ENCODE data around the gene CDH4. TPM values are rescaled to one million over a fixed set of nuclear protein-coding genes. Genes with fewer than 3 reads are reported as not detected.

Gene CDH4
- total RNA-seq, 2 donors from 2014 or later: 0.05 to 2.2 TPM

DNA sequence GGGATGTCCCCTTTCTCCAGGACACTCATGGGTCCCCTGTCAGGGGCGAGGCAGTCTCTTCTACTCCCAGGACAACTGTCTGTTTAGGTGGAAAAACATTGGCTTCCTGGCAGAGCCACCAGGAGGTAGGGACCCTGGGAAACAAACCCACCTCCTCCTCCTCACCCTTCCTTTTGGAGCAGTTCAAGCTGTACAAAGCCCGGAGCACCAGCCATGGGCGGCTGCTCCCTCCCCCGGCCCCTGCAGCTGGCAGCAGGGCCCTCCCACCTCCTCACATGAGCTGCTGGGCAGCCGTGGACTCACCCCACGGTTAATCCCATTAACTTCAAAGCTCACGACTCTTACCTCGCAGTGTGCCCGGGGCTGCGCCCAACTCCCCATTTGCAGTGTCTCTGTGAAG, 48.6 kb downstream of the CDH4 start:
- no peaks in the 10 kb centered on the region for H3K27me3 ChIP-seq (replicated peaks; ENCODE audit: insufficient read depth)
- TF ChIP-seq, protein P1, sequence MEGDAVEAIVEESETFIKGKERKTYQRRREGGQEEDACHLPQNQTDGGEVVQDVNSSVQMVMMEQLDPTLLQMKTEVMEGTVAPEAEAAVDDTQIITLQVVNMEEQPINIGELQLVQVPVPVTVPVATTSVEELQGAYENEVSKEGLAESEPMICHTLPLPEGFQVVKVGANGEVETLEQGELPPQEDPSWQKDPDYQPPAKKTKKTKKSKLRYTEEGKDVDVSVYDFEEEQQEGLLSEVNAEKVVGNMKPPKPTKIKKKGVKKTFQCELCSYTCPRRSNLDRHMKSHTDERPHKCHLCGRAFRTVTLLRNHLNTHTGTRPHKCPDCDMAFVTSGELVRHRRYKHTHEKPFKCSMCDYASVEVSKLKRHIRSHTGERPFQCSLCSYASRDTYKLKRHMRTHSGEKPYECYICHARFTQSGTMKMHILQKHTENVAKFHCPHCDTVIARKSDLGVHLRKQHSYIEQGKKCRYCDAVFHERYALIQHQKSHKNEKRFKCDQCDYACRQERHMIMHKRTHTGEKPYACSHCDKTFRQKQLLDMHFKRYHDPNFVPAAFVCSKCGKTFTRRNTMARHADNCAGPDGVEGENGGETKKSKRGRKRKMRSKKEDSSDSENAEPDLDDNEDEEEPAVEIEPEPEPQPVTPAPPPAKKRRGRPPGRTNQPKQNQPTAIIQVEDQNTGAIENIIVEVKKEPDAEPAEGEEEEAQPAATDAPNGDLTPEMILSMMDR (IDR thresholded peaks at IDR 0.05): no peak
- no peak for TF ChIP-seq POLR2A (IDR thresholded peaks at IDR 0.05)
- TF ChIP-seq POLR2AphosphoS5 (IDR thresholded peaks at IDR 0.05): no peak
- H3K4me3 ChIP-seq: no peak overlapping the region
- no peaks in the 10 kb centered on the region for H3K9me3 ChIP-seq
- WGBS: 75% methylated on average over 9 of the region's 10 CpGs
- H3K27ac ChIP-seq: no peak overlapping the region
- no peak for DNase-seq (ENCODE audit: low spot score)
- intact Hi-C loops (cut with DNase I): no loop called here
- H3K4me1 ChIP-seq (replicated peaks): no peaks in the 10 kb centered on the region
- no peaks in the 10 kb centered on the region for H3K36me3 ChIP-seq

DNA sequence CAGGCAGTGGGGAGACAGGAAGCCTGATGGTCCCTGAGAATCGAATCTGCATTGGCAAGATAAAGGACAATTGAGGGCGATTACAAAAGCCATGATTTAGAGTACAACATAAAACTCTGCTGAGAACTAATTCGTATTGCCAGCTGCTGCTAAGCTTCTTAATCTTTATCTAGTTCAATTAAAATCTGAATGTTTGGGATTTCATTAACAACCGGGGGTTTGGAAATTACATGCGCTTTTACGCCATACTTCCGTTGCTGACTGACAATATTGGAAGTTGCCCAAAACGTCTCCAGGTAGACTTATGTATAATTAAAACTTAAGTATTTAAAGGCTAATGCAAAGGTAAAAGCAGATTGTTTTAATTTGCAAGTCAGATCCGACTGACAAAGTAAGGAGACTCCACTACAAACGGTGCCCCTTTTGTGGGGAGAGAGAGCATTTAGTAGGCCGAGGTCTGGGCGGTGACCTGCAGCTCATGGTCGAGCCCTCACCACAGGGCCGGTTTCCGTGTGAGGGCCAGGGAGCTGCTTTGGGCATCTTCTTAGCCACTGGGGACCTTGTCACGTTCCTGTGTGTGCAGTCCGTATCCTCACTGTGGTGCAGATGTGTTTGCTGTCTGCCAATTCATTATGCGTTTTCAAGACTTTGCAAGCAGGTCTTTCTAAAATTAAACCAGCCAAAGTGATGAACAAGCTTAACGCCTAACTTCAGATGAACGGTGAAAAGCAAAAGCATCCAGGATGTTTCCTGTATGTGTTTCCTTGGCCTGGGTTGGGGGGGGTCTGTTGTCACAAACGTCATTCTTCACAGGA, 49.9 kb downstream of the CDH4 start:
- WGBS: 86% methylated on average over 21 of the region's 21 CpGs

DNA sequence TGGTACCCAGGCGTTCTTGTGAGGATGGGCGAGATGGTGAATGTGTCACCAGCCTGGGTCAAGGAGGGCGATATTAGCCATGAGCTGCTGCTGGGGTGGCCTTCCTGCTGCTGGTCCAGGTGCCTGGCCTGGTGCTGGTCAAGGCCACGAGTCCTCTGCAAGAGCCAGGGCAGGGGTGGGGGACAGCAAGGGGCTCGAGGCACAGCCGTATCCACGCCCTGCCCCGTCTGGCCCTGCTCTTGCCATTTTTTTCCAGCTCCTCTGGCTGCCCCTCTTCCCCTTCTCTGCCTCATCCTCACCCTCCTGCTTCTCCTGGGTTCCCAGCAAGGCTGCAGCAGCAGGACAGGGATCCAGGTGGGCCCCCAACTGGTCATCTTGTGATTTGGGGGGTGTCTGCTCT, 51.2 kb downstream of the CDH4 start:
- no peaks in the 10 kb centered on the region for H3K27me3 ChIP-seq (replicated peaks; ENCODE audit: insufficient read depth)
- intact Hi-C loops (cut with DNase I): no loop called here
- H3K4me3 ChIP-seq: no peak overlapping the region
- no peak for DNase-seq (ENCODE audit: low spot score)
- WGBS: 98% methylated on average over 8 of the region's 8 CpGs
- no peaks in the 10 kb centered on the region for H3K9me3 ChIP-seq
- no peak overlapping the region for H3K27ac ChIP-seq
- H3K36me3 ChIP-seq: no peaks in the 10 kb centered on the region
- TF ChIP-seq, protein P1 (IDR thresholded peaks at IDR 0.05): no peak
- no peak for TF ChIP-seq POLR2A (IDR thresholded peaks at IDR 0.05)
- no peak for TF ChIP-seq POLR2AphosphoS5 (IDR thresholded peaks at IDR 0.05)
- H3K4me1 ChIP-seq (replicated peaks): no peaks in the 10 kb centered on the region

More for the DNA sequence above, 49.9 kb downstream of the CDH4 start:
- Histone ChIP-seq H3K4me1 (replicated peaks) (no peaks in the 10 kb centered on the region), H3K27ac (no peak overlapping the region), H3K27me3 (replicated peaks; ENCODE audit: insufficient read depth) (no peaks in the 10 kb centered on the region), H3K4me3 (no peak overlapping the region), H3K36me3 (no peaks in the 10 kb centered on the region), H3K9me3 (no peaks in the 10 kb centered on the region)
- TF ChIP-seq, protein P1 (IDR thresholded peaks at IDR 0.05): no peak
- TF ChIP-seq POLR2AphosphoS5 (IDR thresholded peaks at IDR 0.05) (no peak), POLR2A (IDR thresholded peaks at IDR 0.05) (no peak)
- no peak for DNase-seq (ENCODE audit: low spot score)
- intact Hi-C loops (cut with DNase I): no loop called here

DNA sequence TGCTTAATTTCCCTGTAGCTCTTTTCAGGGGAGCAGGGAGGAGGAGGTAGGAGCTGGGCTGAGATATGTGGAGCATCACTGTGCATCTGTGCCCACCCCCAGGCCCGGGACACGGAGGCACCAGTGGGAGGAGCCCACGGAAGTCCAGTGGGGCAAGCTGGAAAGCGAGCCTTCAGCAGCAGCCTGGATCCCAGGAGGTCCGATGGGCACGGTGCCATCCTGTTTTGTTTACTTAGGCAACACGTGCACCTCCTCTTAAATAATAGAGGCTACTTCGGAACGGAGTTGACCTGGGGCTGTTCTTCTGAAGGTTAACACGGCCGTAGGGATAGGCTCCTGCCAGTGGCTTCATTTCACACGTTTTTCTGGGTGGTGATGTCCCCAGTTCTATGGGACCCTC, 51.6 kb downstream of the CDH4 start:
- no peaks in the 10 kb centered on the region for H3K9me3 ChIP-seq
- H3K4me3 ChIP-seq: no peak overlapping the region
- H3K36me3 ChIP-seq: no peaks in the 10 kb centered on the region
- no peak overlapping the region for H3K27ac ChIP-seq
- no peaks in the 10 kb centered on the region for H3K27me3 ChIP-seq (replicated peaks; ENCODE audit: insufficient read depth)
- TF ChIP-seq POLR2A (IDR thresholded peaks at IDR 0.05) (no peak), POLR2AphosphoS5 (IDR thresholded peaks at IDR 0.05) (no peak)
- TF ChIP-seq, protein P1 (IDR thresholded peaks at IDR 0.05): no peak
- no peak for DNase-seq (ENCODE audit: low spot score)
- intact Hi-C loops (cut with DNase I): no loop called here
- WGBS: 46% methylated on average over 12 of the region's 12 CpGs
- H3K4me1 ChIP-seq (replicated peaks): no peaks in the 10 kb centered on the region

DNA sequence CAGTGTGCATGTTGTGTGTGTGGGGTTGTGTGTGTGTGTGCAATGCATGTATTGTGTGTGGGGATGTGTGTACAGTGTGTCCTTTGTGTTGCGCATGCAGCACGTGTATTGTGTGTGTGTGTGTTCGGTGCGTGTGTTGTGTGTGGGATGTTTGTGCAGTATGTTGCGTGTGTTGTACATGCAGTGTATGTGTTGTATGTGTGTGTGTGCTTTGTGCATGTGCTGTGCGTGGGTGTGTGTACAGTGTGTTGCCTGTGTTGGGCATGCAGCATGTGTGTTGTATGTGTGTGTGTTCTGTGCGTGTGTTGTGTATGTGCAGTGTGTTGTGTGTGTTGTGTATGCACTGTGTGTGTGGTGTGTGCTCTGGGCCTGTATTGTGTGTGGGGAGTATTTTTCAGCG, 52.7 kb downstream of the CDH4 start:
- H3K4me3 ChIP-seq: no peak overlapping the region
- TF ChIP-seq POLR2AphosphoS5 (IDR thresholded peaks at IDR 0.05): no peak
- TF ChIP-seq, protein P1 (IDR thresholded peaks at IDR 0.05): no peak
- TF ChIP-seq POLR2A (IDR thresholded peaks at IDR 0.05): no peak
- no peaks in the 10 kb centered on the region for H3K4me1 ChIP-seq (replicated peaks)
- intact Hi-C loops (cut with DNase I): no loop called here
- 92% methylated on average over 8 of the region's 8 CpGs for WGBS
- no peaks in the 10 kb centered on the region for H3K27me3 ChIP-seq (replicated peaks; ENCODE audit: insufficient read depth)
- no peaks in the 10 kb centered on the region for H3K9me3 ChIP-seq
- H3K27ac ChIP-seq: no peak overlapping the region
- no peaks in the 10 kb centered on the region for H3K36me3 ChIP-seq
- DNase-seq (ENCODE audit: low spot score): no peak

All from prostate gland (tissue), 2 donors.